HG02840 (cell line): ENCODE data around the gene BUD13.
"Not testable (repeated sequence)": the region's sequence is repeated elsewhere in the genome, so short reads cannot be mapped to it uniquely, and the experiment has no call there.

Experiments used
- ATAC-seq: cut with Tn5 transposase; IDR thresholded peaks from one replicate; pipeline ENCODE4 v1.9.1; 2021; ENCODE audit warnings: mild to moderate bottlenecking, moderate library complexity, moderate number of reproducible peaks; ENCODE audit not compliant: unreplicated experiment, low FRiP score

Gene BUD13

DNA sequence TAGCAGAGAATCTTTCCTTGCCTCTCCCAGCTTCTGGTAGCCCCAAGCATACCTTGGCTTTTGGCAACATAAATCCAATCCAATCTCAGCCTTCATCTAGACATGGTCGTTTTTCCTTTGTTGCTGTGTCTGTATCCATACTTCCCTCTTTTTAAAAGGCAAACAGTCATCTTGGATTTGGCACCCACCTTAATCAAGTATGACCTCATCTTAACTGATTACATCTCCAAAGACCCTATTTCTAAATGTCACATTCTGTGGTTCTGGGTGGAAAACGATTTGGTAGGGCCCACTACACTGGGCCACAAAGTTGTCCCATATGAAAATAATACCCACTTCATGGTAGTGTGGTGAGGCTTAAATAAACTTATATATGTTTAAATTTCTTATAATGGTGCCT, 852 bp downstream of the BUD13 start:
- ATAC-seq = no peak

DNA sequence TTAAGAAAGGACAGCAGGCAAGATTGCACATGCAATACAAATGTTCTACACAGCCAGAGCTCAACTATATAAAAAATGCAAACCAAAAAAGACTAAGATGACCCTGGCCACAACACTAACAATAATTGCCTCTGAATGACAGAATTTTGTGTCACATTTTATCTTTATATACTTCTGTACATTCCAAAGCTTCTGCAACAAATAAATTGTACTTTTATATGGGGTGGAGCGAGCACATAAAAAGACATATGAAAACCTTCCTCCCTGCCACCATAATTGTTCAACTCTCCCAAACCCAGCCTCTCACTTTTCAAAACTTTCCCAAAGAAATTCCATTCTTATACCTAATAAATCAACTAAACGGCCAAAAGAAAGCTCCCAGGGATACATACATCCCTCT, 10.7 kb downstream of the BUD13 start:
- ATAC-seq = no peak

DNA sequence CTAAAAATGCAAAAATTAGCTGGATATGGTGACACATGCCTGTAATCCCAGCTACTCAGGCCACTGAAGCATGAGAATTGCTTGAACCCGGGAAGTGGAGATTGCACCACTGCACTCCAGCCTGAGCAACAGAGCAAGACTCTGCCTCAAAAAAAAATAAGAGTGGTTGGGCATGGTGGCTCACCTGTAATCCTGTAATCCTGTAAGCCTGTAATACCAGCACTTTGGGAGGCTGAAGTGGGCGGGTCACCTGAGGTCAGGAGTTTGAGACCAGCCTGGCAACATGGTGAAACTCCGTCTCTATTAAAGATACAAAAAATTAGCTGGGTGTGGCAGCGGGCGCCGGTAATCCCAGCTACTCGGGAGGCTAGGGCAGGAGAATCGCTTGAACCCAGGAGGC, 16.7 kb downstream of the BUD13 start:
- not testable (repeated sequence) for ATAC-seq

DNA sequence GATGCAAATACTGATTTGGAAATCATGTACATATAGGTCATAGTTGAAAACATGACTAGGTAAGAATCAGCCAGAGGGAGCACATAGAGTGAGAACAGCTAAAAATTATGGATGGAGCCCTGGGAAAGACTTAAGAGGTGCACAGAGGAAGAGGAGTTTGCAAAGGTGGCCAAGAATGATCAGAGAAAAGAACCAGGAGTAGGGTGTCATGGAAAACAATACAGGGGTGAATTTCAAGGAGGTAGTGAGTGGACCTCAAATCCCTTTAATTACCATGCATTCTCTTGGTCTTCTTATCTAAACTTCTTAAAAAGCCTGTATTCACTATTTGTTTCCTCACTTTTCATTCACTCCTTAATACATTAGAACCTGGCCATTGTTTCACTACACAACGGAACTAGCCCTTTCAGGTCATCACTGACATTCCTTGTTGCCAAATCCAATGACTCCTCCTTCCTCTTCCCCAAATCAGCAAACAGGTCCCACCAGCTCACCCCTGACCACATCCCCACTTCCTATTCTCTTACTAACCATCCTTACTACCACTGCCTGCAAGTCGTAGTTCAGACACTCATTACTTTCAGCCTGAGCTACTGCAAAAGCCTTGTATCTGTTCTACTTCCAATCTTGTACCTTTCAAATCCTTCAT, 22.6 kb downstream of the BUD13 start:
- no peak for ATAC-seq

DNA sequence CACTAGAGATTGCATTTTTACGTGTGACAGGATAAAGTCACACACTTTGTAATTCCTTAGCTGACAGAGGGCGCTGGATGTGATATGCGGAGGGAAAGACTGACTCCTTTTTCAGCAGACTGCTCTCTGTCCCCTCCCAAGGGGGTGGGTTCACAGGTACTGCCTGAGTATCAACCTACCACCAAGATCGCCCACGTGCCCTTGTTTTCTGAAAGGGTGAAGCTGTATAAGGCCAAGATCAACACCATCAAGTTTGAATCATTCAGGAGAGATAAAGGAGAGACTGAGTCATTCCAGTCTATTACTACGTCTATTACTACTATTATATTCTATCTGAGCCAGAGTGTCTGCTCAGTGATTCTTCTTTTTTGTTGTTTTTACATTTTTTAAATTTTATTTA, 30.7 kb downstream of the BUD13 start:
- no peak for ATAC-seq

DNA sequence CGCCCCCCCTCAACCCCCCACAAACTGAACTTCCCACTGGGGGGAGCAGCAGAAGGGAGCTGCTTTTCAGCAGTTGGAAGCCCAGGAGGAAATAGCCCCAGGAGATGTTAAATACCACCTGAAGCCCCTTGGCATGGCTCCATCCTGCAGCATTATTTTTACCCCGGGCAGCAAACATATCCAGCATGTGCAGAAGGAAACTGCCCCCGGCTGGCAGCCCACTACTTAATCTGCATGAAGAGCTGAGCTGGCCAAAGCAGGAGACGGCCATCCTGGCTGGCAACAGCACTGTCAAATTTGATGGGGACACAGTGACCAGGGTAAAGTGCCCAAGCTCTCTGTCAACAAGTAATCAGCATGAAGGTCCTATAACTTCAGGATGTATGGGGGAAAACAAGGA, 32.0 kb downstream of the BUD13 start:
- no peak for ATAC-seq

DNA sequence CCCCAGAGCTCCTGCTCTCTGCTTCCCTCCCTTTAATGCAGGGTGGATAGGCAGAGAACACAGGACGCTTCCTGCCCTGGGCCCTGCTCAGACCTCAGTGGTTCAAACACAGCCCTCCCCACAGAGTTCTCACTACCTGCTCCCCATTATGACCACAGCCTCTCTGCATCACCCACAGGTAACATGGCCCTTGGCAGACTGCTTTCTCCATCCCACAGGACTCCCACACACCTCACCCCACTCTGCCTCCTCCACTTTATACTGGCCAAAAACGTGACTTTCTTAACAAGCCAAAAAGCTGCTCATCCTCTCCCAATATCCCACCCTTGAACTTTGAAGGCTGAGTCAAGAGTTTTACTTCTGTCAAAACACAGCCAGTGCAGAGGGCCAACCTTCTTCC, 33.8 kb downstream of the BUD13 start:
- ATAC-seq = no peak

DNA sequence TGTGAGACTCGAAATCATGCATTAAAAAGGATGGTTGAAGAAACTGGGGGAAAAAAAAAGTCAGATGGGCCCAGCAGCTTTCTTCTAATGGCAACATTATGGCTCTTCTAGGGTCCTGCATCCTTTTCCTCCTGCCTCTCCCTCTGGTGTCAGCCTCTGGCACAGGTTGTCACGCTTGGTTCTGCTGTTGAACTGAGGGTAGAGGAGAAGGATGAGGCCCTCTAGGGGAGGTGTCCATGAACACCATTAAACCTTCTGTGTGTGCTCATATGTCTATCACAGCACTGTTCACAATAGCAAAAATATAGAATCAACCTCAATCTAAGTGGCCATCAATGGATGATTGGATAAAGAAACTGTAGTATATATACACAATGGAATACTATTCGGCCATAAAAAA, 36.0 kb downstream of the BUD13 start:
- no peak for ATAC-seq

DNA sequence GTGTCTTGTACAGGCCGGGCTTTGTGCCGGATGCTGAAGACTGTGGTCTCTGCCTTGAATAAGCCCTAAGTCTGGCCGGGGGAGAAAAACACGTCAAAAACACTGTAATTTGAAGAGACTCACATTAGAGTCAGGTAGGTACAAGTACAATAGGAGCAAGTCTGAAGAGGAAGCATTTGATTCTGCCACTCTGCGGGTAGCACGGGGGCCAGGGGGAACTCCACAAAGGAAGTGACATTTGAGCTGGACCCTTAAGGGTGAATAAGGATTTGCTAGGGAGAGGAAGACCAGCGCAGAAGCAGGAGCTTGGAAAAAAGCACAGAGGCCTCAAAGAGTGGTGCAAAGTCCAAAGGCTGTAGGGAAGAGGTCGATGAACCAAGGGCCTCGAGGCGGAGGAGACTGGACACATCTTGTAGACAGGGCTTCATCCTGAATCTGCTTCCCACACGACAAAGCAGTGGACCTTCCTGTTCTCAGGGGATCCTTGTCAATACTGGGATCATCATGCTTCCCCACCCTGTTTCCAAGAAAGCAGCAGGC, 38.7 kb downstream of the BUD13 start:
- ATAC-seq = no peak

DNA sequence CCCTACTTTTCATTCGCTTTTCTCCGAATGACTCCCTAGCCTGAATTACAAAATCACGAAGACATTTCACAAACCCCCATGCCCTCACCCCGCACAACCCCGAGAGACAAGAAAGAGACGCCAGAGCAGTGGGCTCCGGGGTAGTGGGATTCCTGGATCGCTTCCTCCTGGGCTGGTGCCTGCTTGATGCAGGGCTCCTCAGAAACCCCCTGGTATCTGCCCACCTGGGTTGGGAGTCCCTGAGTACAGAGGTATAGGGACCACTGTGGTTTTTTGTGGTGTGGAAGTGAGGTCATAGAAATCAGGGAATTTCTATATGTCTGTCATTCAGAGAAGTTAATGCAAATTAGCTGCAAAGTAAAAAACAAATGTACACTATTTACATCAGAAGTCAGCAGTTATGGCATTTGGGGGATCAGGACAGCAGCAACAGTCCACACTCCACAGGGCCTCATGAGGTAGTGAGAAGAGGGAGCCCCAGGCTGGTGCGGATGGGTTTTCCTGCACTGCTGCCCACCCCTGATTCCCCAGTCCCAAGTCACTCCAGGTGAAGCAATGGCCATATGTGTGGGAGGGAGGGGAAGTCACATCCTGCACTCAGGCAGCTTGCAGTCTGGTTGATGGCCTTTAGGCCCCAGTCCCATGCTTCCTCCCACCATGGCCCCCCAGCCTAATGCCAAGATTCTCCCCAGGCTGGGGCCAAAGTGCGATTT, 39.6 kb downstream of the BUD13 start:
- ATAC-seq = no peak

DNA sequence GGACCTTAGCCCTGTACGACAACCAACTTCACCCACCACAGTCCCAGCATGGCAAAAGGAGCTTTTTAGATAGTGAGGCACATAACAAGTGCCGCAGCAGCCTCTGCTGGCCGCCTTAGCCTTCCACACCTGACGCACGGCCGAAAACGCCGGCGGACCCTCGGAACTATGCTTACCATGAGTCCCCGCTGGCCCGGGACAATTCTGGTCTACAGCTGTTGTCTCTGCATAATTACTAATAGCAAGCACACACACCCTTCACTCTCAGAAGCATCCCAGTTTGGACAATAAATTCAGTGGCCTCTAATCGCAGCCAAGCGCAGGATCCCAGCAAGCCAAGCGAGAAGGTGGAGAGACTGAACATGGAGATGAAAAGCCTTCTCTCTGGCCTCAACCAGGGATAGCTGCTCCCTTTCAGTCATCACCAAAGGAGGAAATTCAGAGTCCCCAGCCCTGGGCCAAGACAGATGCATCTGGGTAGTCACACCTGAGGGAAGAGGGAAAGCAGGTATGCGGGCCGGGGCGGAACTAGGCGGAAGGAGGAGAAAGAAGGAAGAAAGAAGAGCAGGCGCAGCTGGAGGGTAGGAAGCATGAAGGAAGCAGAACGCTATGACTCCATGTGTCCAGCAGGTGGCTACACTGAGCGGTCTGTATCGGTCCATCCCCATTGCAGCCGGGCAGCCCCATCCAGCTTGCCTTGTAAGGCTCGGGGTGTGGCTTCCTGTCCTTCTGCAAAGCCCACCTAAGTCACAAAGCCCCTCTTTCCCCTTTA, 40.3 kb downstream of the BUD13 start:
- no peak for ATAC-seq

DNA sequence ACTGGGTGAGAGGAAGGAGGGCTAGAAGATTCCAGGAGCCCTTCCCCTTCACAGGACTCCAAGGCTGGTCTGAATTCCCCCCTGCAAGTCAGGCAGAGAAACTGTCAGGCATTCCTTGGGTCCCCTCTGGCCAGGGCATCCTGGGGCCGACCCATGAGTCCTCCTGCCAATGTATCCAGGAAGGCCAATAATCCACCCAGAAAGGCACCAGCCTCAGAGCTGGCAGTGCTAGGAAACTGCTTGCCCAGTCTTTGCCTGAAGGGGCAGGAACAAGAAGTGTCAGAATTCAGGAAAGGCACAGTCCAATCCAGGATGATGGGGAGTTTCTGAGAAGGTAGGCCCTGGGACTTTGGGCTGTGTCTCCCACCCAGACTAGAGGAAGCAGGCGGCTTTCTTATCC, 41.0 kb downstream of the BUD13 start:
- ATAC-seq = no peak

DNA sequence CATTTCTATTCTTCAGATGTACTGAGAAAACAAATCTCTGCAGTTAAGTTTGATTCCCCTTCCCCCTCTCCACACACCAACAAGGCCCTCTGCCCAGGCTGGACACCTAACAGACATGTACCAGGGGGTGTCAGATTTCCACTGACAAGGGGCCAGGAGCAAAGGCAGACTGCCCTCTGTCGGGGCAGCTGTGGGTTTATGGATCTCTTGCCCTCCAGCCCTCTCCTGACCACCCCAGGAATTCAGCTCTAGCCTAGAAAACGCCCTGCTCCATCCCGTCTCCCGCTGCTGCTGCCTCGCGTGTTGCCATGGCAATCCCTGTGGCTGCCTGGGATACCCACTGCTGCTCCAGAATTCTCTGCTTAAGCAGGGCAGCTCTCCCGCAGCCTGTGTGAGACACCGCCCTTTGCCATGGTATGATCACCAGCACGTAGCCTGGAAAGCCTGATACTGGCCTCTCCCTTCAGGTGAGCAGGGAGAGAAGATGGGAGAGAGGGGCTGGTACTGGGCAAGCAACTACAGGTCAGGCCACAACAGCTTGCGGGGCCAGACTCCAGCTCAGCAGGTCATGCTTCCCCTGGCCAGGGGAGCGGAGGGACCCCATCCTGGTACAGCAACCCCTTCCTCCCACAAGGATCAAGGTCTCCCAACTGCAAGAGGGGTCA, 41.6 kb downstream of the BUD13 start:
- ATAC-seq = no peak

DNA sequence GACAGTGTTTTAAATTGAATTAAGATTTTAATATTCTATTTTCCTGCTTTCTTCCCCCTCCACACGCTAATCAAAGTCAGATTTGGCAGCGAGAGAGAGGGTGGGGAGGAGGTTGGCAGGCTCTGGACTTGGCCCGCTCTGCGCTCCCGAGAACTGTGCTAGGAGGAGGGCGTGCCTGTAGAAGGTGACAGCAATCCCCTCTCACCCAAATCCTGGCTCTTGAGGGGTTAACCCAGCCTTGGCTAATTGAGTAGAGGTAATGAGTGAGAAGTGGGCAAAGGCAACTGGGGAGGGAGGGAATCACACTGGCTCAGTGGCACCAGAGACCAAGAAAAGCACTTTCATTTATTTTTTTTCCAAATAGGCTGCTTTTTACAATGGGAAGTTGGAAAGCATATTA, 42.2 kb downstream of the BUD13 start:
- ATAC-seq = no peak

DNA sequence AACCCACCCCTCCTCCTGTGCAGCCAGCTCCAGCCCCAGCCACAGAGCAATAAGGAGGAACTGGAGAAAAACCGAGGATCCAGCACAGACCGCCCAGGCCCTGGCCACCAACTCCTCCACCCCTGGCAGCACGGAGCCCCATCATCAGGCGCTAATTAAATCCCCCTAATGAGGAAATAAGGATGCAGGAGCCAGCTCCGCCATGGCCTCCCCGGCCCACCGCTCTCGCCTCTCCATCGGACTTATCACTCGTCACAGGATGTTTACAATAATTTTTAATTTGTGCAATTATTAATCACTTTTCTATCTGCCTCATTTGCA, 42.6 kb downstream of the BUD13 start:
- no peak for ATAC-seq

DNA sequence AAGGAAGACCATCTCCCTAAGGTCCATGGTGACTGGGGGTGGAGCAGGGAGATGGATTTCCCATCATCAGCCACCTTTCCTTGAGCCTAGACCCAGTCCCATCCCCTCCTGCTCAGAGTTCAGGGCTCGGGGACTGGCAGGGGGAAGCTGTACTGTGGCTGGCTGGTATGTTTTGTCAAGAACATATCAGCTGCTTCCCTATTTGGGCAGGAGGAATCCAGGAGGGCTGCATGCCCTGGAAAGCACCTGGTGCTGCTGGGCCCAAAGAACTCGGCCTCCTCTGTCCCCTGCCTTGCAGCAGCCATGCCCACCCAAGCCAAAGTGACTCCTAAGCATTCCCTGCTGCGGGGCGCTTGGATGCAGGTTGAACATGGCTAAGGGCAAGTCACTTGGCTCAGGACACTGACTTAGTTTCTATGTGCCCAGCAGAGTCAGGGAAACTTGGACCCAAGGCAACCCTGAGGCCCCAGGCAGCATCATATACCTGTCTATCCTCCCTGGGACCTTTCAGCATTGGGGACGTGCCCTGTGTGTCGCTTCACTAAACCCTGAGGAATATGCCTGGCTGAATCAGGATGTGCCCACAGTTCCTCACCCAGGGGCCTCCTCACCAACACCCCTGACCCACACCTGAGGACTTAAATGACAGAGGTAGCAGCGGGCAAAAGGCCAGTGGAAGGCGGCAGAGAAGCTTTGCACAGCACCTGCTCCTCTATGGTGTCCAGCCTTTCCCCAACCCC, 43.1 kb downstream of the BUD13 start:
- no peak for ATAC-seq

DNA sequence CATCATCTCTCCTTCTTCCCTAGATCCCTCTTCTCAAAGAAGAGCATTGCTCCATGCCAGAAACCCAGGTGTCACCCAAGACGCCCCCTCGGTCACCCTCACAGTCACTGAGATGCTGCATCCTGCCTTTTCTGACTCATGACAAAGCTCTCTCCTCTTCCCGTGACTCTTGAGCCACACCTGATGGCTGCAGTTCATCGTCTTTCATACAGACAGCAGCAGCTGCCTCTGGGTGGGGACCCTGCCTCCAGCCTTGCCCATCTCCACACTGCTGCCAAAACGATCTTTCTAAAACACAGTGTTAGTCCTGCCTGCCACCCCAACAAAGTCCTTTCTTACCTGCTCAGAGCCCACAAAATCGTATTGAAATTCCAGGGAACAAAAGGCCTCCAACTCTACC, 44.8 kb downstream of the BUD13 start:
- ATAC-seq = no peak

DNA sequence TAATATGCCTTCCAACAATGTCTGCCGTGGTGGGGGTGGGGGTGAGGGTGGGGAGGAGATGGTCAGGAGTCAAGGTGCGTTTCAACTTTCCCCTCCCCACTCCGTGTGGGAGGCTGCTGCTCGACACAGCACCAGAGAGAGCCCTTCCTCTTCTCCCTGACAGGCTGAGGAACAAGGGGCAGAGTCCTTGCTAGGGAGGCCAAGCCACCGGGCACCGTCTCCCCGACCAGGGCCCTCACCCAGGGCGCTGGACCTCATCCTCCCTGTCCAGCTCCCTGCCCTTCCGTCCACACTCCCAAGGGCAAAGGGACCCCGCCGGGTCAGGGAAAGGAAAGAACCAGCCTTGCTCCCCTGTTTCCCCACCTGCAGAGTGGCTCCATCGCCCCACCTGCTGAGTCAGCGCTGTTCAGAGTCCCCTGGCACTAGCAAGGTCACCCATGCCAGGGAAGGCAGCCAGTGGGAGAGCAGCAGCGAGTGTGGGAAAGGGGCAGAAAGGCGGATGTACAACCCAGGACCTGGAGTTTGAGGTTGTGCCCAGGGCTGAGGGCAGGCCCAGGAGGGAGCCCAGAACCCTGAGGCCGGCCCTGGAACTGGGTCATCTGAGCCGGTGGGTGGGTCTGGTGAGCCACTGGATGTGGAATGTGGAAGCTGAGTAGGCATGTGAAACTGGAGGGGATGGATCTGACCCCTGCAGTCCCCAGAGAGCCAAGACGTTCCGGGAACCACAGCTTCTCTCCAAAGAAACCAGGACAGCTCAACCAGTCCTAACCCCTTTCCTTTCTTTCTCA, 47.2 kb downstream of the BUD13 start:
- ATAC-seq = no peak

DNA sequence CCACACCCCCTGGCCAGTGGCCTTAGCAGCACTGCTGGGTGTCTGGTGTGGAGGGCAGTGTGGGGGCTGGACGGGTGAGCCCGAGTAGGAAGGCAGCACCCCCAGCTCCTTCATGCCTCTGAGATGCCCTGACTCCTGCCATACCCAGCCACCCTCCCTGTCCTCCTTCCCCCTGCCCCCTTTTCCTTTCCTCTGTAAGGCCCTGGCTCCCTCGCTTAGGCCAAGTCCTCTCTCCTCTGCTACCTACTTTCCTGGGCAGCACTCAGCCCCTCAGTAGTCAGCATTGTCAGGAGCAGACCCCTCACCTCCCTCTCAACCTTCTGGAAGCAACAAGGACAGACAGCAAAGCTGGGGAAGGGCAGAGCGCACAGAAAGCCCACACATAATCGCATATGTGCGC, 48.0 kb downstream of the BUD13 start:
- no peak for ATAC-seq

DNA sequence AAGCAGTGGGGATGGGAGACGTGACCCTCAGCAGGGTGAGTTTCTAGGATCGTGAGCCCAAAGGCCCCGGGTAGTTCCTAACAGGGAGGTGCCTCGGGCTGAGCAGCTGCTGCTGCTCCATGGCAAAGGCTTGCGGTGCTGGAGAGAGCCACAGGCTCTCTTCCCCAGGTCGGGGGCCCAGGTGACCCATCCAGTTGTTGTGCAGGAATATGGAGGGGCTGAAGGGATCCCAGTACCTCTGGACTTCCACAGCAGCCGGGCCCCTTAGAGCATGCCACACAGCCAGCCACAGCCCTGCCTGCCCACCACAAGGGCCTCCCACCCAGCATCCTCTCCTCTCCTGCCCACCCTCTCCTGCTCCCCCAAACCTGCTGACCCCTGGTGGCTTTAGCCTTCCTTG, 49.3 kb downstream of the BUD13 start:
- no peak for ATAC-seq
